HEK293T (cell line): ENCODE measurements around the gene IL17RE.
"Not testable (repeated sequence)": the region's sequence is repeated elsewhere in the genome, so short reads cannot be mapped to it uniquely, and the experiment has no call there.

ENCODE experiments used
- ARNT ChIP-seq: fragments of 450-650 bp; IDR thresholded peaks from 2 replicates; pipeline ENCODE4 v1.6.1; 2017; ENCODE audit warnings: mild to moderate bottlenecking
- ELF4 ChIP-seq: fragments of 450-650 bp; IDR thresholded peaks from 2 replicates; pipeline ENCODE4 v1.6.1; 2017; ENCODE audit warnings: antibody characterized with exemption
- FOXA1 ChIP-seq: fragments of 450-650 bp; IDR thresholded peaks from 2 replicates; pipeline ENCODE4 v1.6.1; 2016; ENCODE audit warnings: mild to moderate bottlenecking
- FOXK2 ChIP-seq: fragments of 450-650 bp; IDR thresholded peaks from 2 replicates; pipeline ENCODE4 v1.6.1; 2016; ENCODE audit warnings: mild to moderate bottlenecking
- FOXM1 ChIP-seq: fragments of 450-650 bp; IDR thresholded peaks from 2 replicates; pipeline ENCODE4 v1.6.1; 2017; ENCODE audit warnings: mild to moderate bottlenecking, borderline replicate concordance
- HDGF ChIP-seq: fragments of 450-650 bp; IDR thresholded peaks from 2 replicates; pipeline ENCODE4 v1.6.1; 2017; ENCODE audit warnings: antibody characterized with exemption, borderline replicate concordance
- L3MBTL2 ChIP-seq: fragments of 450-650 bp; conservative IDR thresholded peaks from 2 replicates; pipeline ENCODE4 v1.6.1; 2016; ENCODE audit warnings: mild to moderate bottlenecking
- LEF1 ChIP-seq: fragments of 450-650 bp; IDR thresholded peaks from 2 replicates; pipeline ENCODE4 v1.6.1; 2017; ENCODE audit warnings: mild to moderate bottlenecking, borderline replicate concordance
- SP1 ChIP-seq: fragments of 450-650 bp; IDR thresholded peaks from 2 replicates; pipeline ENCODE4 v1.6.1; 2017
- SUZ12 ChIP-seq: fragments of 450-650 bp; IDR thresholded peaks from 2 replicates; pipeline ENCODE4 v1.6.1; 2016; ENCODE audit warnings: mild to moderate bottlenecking
- ZNF384 ChIP-seq: fragments of 450-650 bp; IDR thresholded peaks from 2 replicates; pipeline ENCODE4 v1.6.1; 2016

DNA sequence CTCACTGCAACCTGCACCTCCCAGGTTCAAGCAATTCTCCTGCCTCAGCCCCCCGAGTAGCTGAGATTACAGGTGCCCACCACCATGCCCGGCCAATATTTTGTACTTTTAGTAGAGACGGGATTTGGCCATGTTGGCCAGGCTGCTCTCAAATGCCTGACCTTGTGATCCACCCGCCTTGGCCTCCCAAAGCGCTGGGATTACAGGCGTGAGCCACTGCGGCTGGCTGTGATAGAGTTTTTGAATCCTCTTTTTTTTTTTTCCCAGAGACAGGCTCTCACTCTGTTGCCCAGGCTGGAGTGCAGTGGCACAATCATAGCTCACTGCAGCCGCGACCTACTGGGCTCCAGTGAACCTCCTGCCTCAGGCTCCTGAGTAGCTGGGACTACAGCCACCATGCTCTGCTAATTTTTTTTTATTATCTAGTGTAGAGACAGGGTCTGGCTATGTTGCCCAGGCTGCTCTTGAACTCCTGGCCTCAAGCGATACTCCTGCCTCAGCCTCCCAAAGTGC is 37.5 kb upstream of the IL17RE start:
- TF ChIP-seq SP1, L3MBTL2, SUZ12, FOXM1, FOXK2, HDGF, ELF4, FOXA1, ARNT, ZNF384, LEF1: not testable (repeated sequence)
